Activated B cell treated with CpG ODN at 0.5 μM for 24 hours (primary cell): ENCODE data around the gene ACAN. TPM values are rescaled to one million over a fixed set of nuclear protein-coding genes. Genes with fewer than 3 reads are reported as not detected.

Source experiments
- ATAC-seq: fragments of 200-7000 bp; cut with Tn5 transposase; one replicate; pipeline ENCODE4 v1.10.0; 2021; ENCODE audit warnings: low read depth, mild to moderate bottlenecking, moderate library complexity
- CTCF ChIA-PET: fragments of 350-600 bp; sonication (Branson Sonifier 250); formaldehyde crosslinking; loops from one replicate; lab custom pipeline; 2021; ENCODE audit warnings: antibody characterized with exemption; lab: Charles Lee
- POLR2A ChIA-PET: fragments of 350-600 bp; sonication (Branson Sonifier 250); formaldehyde crosslinking; loops from one replicate; lab custom pipeline; 2021; ENCODE audit warnings: antibody characterized with exemption; lab: Charles Lee
- DNase-seq: peaks from one replicate; pipeline ENCODE4 v3.0.0; 2022
- H3K27ac Mint-ChIP-seq: one replicate; pipeline ENCODE4 v1.8.0; 2020; ENCODE audit warnings: mixed read lengths
- H3K27me3 Mint-ChIP-seq: one replicate; pipeline ENCODE4 v1.8.0; 2021; ENCODE audit warnings: mixed read lengths
- H3K36me3 Mint-ChIP-seq: one replicate; pipeline ENCODE4 v1.8.0; 2021; ENCODE audit warnings: low read depth, mixed read lengths
- H3K4me1 Mint-ChIP-seq: one replicate; pipeline ENCODE4 v1.8.0; 2021; ENCODE audit warnings: mixed read lengths
- H3K4me3 Mint-ChIP-seq: one replicate; pipeline ENCODE4 v1.8.0; 2020; ENCODE audit warnings: mild to moderate bottlenecking, mixed read lengths
- H3K9me3 Mint-ChIP-seq: one replicate; pipeline ENCODE4 v1.8.0; 2020; ENCODE audit warnings: mixed read lengths
- intact Hi-C: fragments of 100-400 bp; cut with micrococcal nuclease; formaldehyde crosslinking; loops from one replicate; pipeline ENCODE4 v1.15.1; 2024
- total RNA-seq: library from RNA; stranded (reverse); gene quantifications from 2 replicates; pipeline ENCODE4 v1.2.3, GENCODE V29; 2022
- TF ChIP-seq, protein P1 (sequence below): fragments of 200-600 bp; IDR thresholded peaks from one replicate; pipeline ENCODE4 v1.8.0; 2022; ENCODE audit warnings: antibody characterized with exemption, mild to moderate bottlenecking

The ACAN gene
- total RNA-seq, 1 donor from 2014 or later: not detected

- no peaks in the 10 kb centered on the region for H3K36me3 Mint-ChIP-seq
- no peak overlapping the region for H3K27ac Mint-ChIP-seq
- intact Hi-C loops: no loop called here
- no peak for DNase-seq
- ChIA-PET POLR2A (no interaction called here), CTCF (no interaction called here)
- no peaks in the 10 kb centered on the region for H3K4me1 Mint-ChIP-seq
- no peak overlapping the region for H3K4me3 Mint-ChIP-seq
- ATAC-seq: no peak
- peaks cover 12% of the 10 kb centered on the region for H3K27me3 Mint-ChIP-seq
- TF ChIP-seq, protein P1, sequence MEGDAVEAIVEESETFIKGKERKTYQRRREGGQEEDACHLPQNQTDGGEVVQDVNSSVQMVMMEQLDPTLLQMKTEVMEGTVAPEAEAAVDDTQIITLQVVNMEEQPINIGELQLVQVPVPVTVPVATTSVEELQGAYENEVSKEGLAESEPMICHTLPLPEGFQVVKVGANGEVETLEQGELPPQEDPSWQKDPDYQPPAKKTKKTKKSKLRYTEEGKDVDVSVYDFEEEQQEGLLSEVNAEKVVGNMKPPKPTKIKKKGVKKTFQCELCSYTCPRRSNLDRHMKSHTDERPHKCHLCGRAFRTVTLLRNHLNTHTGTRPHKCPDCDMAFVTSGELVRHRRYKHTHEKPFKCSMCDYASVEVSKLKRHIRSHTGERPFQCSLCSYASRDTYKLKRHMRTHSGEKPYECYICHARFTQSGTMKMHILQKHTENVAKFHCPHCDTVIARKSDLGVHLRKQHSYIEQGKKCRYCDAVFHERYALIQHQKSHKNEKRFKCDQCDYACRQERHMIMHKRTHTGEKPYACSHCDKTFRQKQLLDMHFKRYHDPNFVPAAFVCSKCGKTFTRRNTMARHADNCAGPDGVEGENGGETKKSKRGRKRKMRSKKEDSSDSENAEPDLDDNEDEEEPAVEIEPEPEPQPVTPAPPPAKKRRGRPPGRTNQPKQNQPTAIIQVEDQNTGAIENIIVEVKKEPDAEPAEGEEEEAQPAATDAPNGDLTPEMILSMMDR: no peak
- H3K9me3 Mint-ChIP-seq: no peaks in the 10 kb centered on the region
These were observed 45.0 kb downstream of the ACAN start for GRCh38 chr15:88848203-88848602.

DNA sequence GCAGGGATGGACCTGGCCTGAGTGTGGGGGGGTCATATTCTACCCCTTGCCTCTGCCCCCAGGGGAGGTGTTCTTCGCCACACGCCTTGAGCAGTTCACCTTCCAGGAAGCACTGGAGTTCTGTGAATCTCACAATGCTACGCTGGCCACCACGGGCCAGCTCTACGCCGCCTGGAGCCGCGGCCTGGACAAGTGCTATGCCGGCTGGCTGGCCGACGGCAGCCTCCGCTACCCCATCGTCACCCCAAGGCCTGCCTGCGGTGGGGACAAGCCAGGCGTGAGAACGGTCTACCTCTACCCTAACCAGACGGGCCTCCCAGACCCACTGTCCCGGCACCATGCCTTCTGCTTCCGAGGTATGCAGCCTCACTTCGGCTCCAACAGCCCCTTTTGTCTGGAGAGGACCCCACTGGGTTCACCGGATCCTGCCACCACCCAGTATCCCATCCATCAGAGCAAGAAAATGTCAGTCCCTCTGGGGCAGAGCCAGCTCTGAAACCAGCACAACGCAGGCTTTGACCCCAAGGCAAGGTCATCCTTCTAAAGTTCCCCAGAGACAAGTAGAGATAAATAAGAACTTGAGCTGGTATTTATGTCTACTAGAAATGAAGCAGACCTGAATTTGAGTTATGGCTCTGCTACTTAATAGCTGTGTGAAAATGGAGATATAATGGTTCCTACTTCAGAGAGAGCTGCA, 46.3 kb downstream of the ACAN start:
- ChIA-PET CTCF (no interaction called here), POLR2A (no interaction called here)
- no peak overlapping the region for H3K4me3 Mint-ChIP-seq
- no peak for ATAC-seq
- no peaks in the 10 kb centered on the region for H3K4me1 Mint-ChIP-seq
- H3K27me3 Mint-ChIP-seq: peaks cover 11% of the 10 kb centered on the region
- no peaks in the 10 kb centered on the region for H3K36me3 Mint-ChIP-seq
- intact Hi-C loops: no loop called here
- no peak for DNase-seq
- peaks cover 1% of the 10 kb centered on the region for H3K9me3 Mint-ChIP-seq
- TF ChIP-seq, protein P1: no peak
- H3K27ac Mint-ChIP-seq: no peak overlapping the region

- DNase-seq: no peak
- Mint-ChIP-seq H3K9me3 (peaks cover 4% of the 10 kb centered on the region), H3K36me3 (no peaks in the 10 kb centered on the region), H3K4me3 (no peak overlapping the region), H3K27ac (no peak overlapping the region), H3K4me1 (no peaks in the 10 kb centered on the region), H3K27me3 (peaks cover 11% of the 10 kb centered on the region)
- ATAC-seq: no peak
- intact Hi-C loops: no loop called here
- ChIA-PET CTCF (no interaction called here), POLR2A (no interaction called here)
- TF ChIP-seq, protein P1: no peak
These were observed 49.2 kb downstream of the ACAN start for GRCh38 chr15:88852476-88852875.

DNA sequence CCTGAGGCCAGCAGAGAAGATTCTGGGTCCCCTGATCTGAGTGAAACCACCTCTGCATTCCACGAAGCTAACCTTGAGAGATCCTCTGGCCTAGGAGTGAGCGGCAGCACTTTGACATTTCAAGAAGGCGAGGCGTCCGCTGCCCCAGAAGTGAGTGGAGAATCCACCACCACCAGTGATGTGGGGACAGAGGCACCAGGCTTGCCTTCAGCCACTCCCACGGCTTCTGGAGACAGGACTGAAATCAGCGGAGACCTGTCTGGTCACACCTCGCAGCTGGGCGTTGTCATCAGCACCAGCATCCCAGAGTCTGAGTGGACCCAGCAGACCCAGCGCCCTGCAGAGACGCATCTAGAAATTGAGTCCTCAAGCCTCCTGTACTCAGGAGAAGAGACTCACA, 55.7 kb downstream of the ACAN start:
- H3K36me3 Mint-ChIP-seq: no peaks in the 10 kb centered on the region
- H3K27ac Mint-ChIP-seq: no peak overlapping the region
- H3K9me3 Mint-ChIP-seq: peaks cover 4% of the 10 kb centered on the region
- CTCF ChIA-PET: no interaction called here
- TF ChIP-seq, protein P1: no peak
- DNase-seq (no peak), ATAC-seq (no peak)
- POLR2A ChIA-PET: no interaction called here
- no peaks in the 10 kb centered on the region for H3K4me1 Mint-ChIP-seq
- H3K4me3 Mint-ChIP-seq: no peak overlapping the region
- intact Hi-C loops: no loop called here
- H3K27me3 Mint-ChIP-seq: peaks cover 3% of the 10 kb centered on the region

GRCh38 chr15:88859550-88859949, 56.3 kb downstream of the ACAN start:
- TF ChIP-seq, protein P1: no peak
- H3K27me3 Mint-ChIP-seq: peaks cover 3% of the 10 kb centered on the region
- H3K4me3 Mint-ChIP-seq: no peak overlapping the region
- intact Hi-C loops: no loop called here
- no peak overlapping the region for H3K27ac Mint-ChIP-seq
- ChIA-PET CTCF (no interaction called here), POLR2A (no interaction called here)
- H3K4me1 Mint-ChIP-seq: no peaks in the 10 kb centered on the region
- DNase-seq (no peak), ATAC-seq (no peak)
- peaks cover 2% of the 10 kb centered on the region for H3K9me3 Mint-ChIP-seq
- no peaks in the 10 kb centered on the region for H3K36me3 Mint-ChIP-seq
